HG03103 (cell line): ENCODE results near the gene HERPUD1.

Experiments
- ATAC-seq: cut with Tn5 transposase; IDR thresholded peaks from one replicate; pipeline ENCODE4 v1.9.1; 2021; ENCODE audit warnings: low read depth; ENCODE audit not compliant: unreplicated experiment

Gene HERPUD1

GRCh38 chr16:56910654-56911539 is 21.0 kb upstream of the HERPUD1 start:
- ATAC-seq: no peak

- ATAC-seq: peak; percentile 65
These were observed 20.0 kb upstream of the HERPUD1 start for GRCh38 chr16:56911771-56912571.

- no peak for ATAC-seq
These were observed 18.9 kb upstream of the HERPUD1 start for GRCh38 chr16:56912746-56913708.

- no peak for ATAC-seq
These were observed 17.0 kb upstream of the HERPUD1 start for GRCh38 chr16:56914896-56915295.

- no peak for ATAC-seq
These were observed 16.4 kb upstream of the HERPUD1 start for GRCh38 chr16:56915336-56916119.

- peak; percentile 68 for ATAC-seq
These were observed 15.2 kb upstream of the HERPUD1 start for GRCh38 chr16:56916571-56917403.

- ATAC-seq: no peak
These were observed 13.4 kb upstream of the HERPUD1 start for GRCh38 chr16:56918467-56919012.

GRCh38 chr16:56919099-56919800 is 12.7 kb upstream of the HERPUD1 start:
- ATAC-seq: no peak

GRCh38 chr16:56921571-56921970 is 10.4 kb upstream of the HERPUD1 start:
- no peak for ATAC-seq

- ATAC-seq: no peak
These were observed 8.4 kb upstream of the HERPUD1 start for GRCh38 chr16:56923481-56924091.

- no peak for ATAC-seq
These were observed 4.5 kb upstream of the HERPUD1 start for GRCh38 chr16:56927471-56927870.

- ATAC-seq: no peak
These were observed 2.3 kb upstream of the HERPUD1 start for GRCh38 chr16:56929639-56930038.

GRCh38 chr16:56930486-56931270 is 1.3 kb upstream of the HERPUD1 start:
- ATAC-seq: no peak

- peak; percentile 17 for ATAC-seq
These were observed 561 bp upstream of the HERPUD1 start for GRCh38 chr16:56931271-56931891.

GRCh38 chr16:56932721-56933619 is 1.0 kb downstream of the HERPUD1 start:
- ATAC-seq: no peak
